Measurements from ENCODE around the gene TAF6.

The TAF6 gene

DNA sequence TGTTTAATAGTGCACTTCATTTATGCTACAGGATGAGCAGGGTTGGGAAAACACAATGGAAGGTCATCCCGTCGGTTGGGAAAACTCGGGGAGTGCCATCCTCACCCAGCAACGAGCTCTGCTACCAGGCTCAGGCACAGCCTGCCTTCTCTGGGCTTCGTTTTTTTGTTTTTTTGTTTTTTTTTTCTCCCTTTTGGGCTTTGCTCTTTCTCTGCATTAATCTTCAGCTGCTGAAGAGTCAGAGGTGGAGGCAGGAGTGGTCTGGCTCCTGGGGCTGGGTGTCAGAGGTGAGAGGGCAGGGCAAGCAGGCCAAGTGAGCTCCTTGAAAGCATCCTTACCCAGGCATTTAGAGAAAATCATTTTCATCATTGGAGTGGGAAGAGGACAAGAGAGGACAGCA lies 49.2 kb downstream of the TAF6 start:
- DNase-seq (ENCODE audit: insufficient read length, low spot score) = no peak
- TF ChIP-seq POLR2A (IDR thresholded peaks at IDR 0.05; ENCODE audit: low read depth, low read length) = no peak
- FAIRE-seq = no peak

DNA sequence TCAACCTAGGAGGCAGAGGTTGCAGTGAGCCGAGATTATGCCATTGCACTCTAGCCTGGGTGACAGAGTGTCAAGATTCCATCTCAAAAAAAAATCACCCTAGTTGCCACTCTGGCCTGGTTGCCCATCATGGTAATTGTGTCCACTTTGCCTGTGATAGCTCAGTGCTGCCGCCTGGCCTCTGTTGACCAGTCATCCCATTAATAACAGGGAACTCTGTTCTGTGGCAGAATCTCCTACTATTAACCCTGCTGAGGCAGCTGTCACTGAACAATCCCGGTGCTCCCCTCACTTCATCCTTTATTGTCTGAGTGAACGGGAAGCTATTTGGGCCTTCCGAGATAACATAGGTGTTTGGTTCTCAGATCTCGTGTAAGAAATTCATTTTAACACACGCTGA lies 52.2 kb downstream of the TAF6 start:
- no peak for FAIRE-seq
- no peak for TF ChIP-seq POLR2A (IDR thresholded peaks at IDR 0.05; ENCODE audit: low read depth, low read length)

GRCh38 chr7:100065452-100066186 lies 53.5 kb downstream of the TAF6 start:
- FAIRE-seq = no peak
- TF ChIP-seq POLR2A (IDR thresholded peaks at IDR 0.05; ENCODE audit: low read depth, low read length) = no peak

More for the DNA sequence above, 52.2 kb downstream of the TAF6 start:
- no peak for DNase-seq (ENCODE audit: insufficient read length, low spot score)

GRCh38 chr7:100064162-100064561 lies 55.0 kb downstream of the TAF6 start:
- FAIRE-seq = no peak
- no peak for DNase-seq (ENCODE audit: insufficient read length, low spot score)
- no peak for TF ChIP-seq POLR2A (IDR thresholded peaks at IDR 0.05; ENCODE audit: low read depth, low read length)

More at GRCh38 chr7:100065452-100066186, 53.5 kb downstream of the TAF6 start:
- no peak for DNase-seq (ENCODE audit: insufficient read length, low spot score)

- TF ChIP-seq POLR2A (IDR thresholded peaks at IDR 0.05; ENCODE audit: low read depth, low read length) = no peak
- no peak for DNase-seq (ENCODE audit: insufficient read length, low spot score)
- FAIRE-seq = no peak
Measured at GRCh38 chr7:100063376-100063775, 55.8 kb downstream of the TAF6 start.

DNA sequence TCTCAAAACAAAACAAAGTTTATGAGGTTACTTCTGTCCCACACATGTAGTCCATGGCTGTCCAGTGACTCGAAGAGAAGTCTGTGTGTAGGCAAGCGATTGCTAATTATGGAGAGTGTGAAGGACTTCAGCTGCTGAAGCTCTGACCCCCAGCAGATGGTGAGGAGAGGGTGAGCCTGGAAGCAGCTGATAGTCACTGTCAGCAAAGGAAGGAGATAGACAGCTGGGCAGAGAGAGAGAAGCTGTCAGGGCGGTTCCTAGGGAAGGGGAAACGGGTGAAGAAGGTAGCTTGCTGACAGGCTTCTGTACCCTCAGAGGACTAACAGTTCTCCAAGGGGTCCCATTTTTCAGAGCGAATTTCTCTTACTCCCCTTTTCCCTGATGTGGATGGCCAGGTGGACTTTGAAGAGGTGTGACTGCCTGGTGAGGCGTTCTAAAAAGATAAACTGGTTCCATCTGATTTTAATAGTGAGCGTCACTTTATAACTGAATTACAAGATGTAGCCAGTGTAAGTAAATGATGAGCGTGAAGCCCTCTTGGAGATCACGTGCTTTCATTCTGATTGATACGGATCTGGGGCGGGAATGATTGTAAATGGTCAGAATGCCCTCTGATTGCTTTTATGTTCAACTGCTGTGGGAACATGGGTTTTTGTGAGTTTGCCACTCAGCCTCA lies 57.5 kb downstream of the TAF6 start:
- no peak for FAIRE-seq
- DNase-seq (ENCODE audit: insufficient read length, low spot score) = no peak
- no peak for TF ChIP-seq POLR2A (IDR thresholded peaks at IDR 0.05; ENCODE audit: low read depth, low read length)

DNA sequence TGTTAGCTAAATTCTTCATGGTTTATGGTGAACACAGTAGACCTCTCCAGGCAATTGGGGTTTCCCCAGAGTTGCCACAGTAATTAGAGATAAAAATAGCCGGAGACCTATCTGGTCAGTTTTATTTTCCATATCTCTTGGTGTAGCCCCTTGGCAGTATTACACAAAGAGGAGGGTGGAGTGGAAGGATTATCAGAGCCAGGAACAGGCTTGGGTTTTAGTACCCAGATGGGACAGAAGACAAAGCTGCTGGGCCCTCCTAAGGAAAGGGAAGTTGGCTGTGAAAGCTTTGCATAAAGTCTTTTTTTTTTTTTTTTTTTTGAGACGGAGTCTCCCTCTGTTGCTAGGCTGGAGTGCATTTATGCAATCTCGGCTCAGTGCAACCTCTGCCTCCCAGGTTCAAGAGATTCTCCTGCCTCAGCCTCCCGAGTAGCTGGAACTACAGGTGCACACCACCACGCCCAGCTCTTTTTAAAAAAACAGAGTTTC lies 59.9 kb downstream of the TAF6 start:
- no peak for FAIRE-seq
- DNase-seq (ENCODE audit: insufficient read length, low spot score) = no peak
- no peak for TF ChIP-seq POLR2A (IDR thresholded peaks at IDR 0.05; ENCODE audit: low read depth, low read length)
